DND-41 (cell line): ENCODE data around the gene PBRM1.

Experiments used
- ATAC-seq: fragments of 200-7000 bp; cut with Tn5 transposase; 3 replicates; pipeline ENCODE4 v1.9.1; 2021; ENCODE audit warnings: low read depth; ENCODE audit not compliant: insufficient read depth
- DNase-seq: peaks from one replicate; pipeline ENCODE4 v3.0.0-alpha.2; 2020
- H2AFZ ChIP-seq: 2 replicates; pipeline ENCODE4 v1.6.0; 2012; ENCODE audit warnings: low read depth, low read length
- H3K27ac ChIP-seq: 2 replicates; pipeline ENCODE4 v1.5.1; 2012; ENCODE audit warnings: low read length, inconsistent platforms
- H3K27me3 ChIP-seq: fragments of 200-600 bp; sonication (generic); 2 replicates; pipeline ENCODE4 v1.6.0; 2012; ENCODE audit warnings: low read length, mild to moderate bottlenecking, inconsistent platforms; ENCODE audit not compliant: insufficient read depth, poor library complexity
- H3K36me3 ChIP-seq: 2 replicates; pipeline ENCODE4 v1.5.1; 2012; ENCODE audit warnings: low read length, inconsistent platforms; ENCODE audit not compliant: insufficient read depth
- H3K4me1 ChIP-seq: 2 replicates; pipeline ENCODE4 v1.5.1; 2012; ENCODE audit warnings: mild to moderate bottlenecking, low read length; ENCODE audit not compliant: insufficient read depth
- H3K4me2 ChIP-seq: 2 replicates; pipeline ENCODE4 v1.6.0; 2012; ENCODE audit warnings: mild to moderate bottlenecking, moderate library complexity, low read length, inconsistent platforms; ENCODE audit not compliant: insufficient read depth
- H3K4me3 ChIP-seq, 2 experiments: fragments of 200-600 bp in 1 of 2; shearing (Covaris generic) in 1 of 2; 2 replicates each; pipeline ENCODE4 v1.5.1; 2012 to 2016; ENCODE audit warnings: inconsistent platforms in 2 of 2, low read length in 2 of 2, mild to moderate bottlenecking in 2 of 2, low read depth in 1 of 2, moderate library complexity in 1 of 2
- H3K79me2 ChIP-seq: 2 replicates; pipeline ENCODE4 v1.6.0; 2012; ENCODE audit warnings: low read length, inconsistent platforms; ENCODE audit not compliant: insufficient read depth
- H3K9ac ChIP-seq: 2 replicates; pipeline ENCODE4 v1.6.0; 2012; ENCODE audit warnings: low read depth, mild to moderate bottlenecking, inconsistent platforms, low read length, moderate library complexity
- H3K9me3 ChIP-seq: 2 replicates; pipeline ENCODE4 v1.5.1; 2012; ENCODE audit warnings: low read length, moderate library complexity, mild to moderate bottlenecking, inconsistent platforms; ENCODE audit not compliant: insufficient read depth, severe bottlenecking
- H4K20me1 ChIP-seq: 2 replicates; pipeline ENCODE4 v1.6.0; 2012; ENCODE audit warnings: low read length; ENCODE audit not compliant: insufficient read depth
- CTCF ChIP-seq: IDR thresholded peaks from 2 replicates; pipeline ENCODE4 v1.5.1; 2012; ENCODE audit warnings: borderline replicate concordance, low read length, moderate library complexity, mild to moderate bottlenecking; ENCODE audit not compliant: poor library complexity, severe bottlenecking; ENCODE audit errors: extremely low read depth
- EZH2 ChIP-seq: IDR thresholded peaks from 3 replicates; pipeline ENCODE4 v1.6.1; 2012; ENCODE audit warnings: borderline replicate concordance, low read depth, mild to moderate bottlenecking, moderate library complexity, low read length, inconsistent platforms; ENCODE audit not compliant: severe bottlenecking

The PBRM1 gene

GRCh38 chr3:52551118-52551517, 134.6 kb downstream of the PBRM1 start:
- Histone ChIP-seq H3K4me3 (no peak overlapping the region), H3K9ac (no peak overlapping the region), H3K36me3 (peaks cover 93% of the 10 kb centered on the region), H3K4me2 (no peak overlapping the region), H3K4me1 (no peaks in the 10 kb centered on the region), H3K79me2 (0 out of 2 replicates have a peak, but pooled peaks cover 3% of the 10 kb centered on the region), H3K9me3 (no peaks in the 10 kb centered on the region), H2AFZ (no peak overlapping the region), H3K27ac (no peak overlapping the region), H3K27me3 (no peaks in the 10 kb centered on the region), H4K20me1 (no peaks in the 10 kb centered on the region)
- TF ChIP-seq EZH2 (no peak), CTCF (no peak)
- DNase-seq: no peak
- ATAC-seq: no peak

GRCh38 chr3:52547143-52547542, 138.6 kb downstream of the PBRM1 start:
- ATAC-seq (no peak), DNase-seq (no peak)
- H4K20me1 ChIP-seq: 0 out of 2 replicates have a peak, but pooled peaks cover 3% of the 10 kb centered on the region
- no peaks in the 10 kb centered on the region for H3K9me3 ChIP-seq
- no peak overlapping the region for H3K4me2 ChIP-seq
- H3K27me3 ChIP-seq: no peaks in the 10 kb centered on the region
- peaks cover 81% of the 10 kb centered on the region for H3K36me3 ChIP-seq
- H3K27ac ChIP-seq: no peak overlapping the region
- no peak overlapping the region for H3K4me3 ChIP-seq
- H3K9ac ChIP-seq: no peak overlapping the region
- no peak overlapping the region for H2AFZ ChIP-seq
- TF ChIP-seq EZH2 (no peak), CTCF (no peak)
- H3K79me2 ChIP-seq: peaks cover 4% of the 10 kb centered on the region
- no peaks in the 10 kb centered on the region for H3K4me1 ChIP-seq

DNA sequence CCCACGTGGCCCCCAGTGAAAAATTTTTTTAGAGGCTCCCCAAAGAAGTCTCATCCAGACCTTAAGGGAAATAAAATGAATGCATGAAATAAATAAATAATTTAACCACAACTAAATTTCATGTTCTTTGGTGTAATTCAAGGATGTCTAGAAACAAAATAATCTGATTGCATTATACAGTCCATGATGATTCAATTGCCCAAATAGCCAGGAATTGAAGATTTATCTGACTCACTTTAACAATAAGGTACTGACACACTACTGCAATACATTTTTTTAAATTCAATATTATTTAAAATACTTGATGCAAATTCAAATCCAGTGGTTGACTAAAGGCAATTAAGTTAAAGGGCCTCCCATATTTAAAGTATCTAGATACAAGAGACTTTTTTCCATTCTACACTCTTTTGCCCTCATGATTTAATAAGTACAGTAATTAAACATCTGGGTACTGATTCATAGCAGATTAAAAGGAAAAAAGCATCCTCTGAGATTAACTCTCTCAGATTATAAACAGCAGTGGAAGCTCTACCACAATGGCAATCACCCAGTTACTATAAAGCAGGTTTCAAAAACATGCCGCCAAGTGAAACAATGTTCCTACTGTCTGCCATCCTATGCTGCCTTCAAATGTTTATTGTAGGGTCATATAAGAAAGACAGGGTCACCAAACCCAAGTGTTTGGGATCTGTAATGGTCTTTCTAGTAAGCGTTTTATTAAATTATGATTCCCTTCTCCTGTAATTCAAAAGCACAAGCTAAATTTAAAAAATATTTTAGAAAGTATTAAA, 139.4 kb downstream of the PBRM1 start:
- H3K79me2 ChIP-seq: peaks cover 13% of the 10 kb centered on the region
- TF ChIP-seq EZH2 (no peak), CTCF (no peak)
- 0 out of 2 replicates have a peak, but pooled peaks cover 3% of the 10 kb centered on the region for H4K20me1 ChIP-seq
- H3K4me1 ChIP-seq: no peaks in the 10 kb centered on the region
- H3K36me3 ChIP-seq: peaks cover 80% of the 10 kb centered on the region
- H3K4me2 ChIP-seq: no peak overlapping the region
- no peak overlapping the region for H2AFZ ChIP-seq
- H3K27me3 ChIP-seq: no peaks in the 10 kb centered on the region
- H3K4me3 ChIP-seq: no peak overlapping the region
- no peak for ATAC-seq
- no peaks in the 10 kb centered on the region for H3K9me3 ChIP-seq
- no peak for DNase-seq
- H3K27ac ChIP-seq: no peak overlapping the region
- H3K9ac ChIP-seq: no peak overlapping the region
